ENCODE results near the gene CIB1.

- TF ChIP-seq, protein P1, sequence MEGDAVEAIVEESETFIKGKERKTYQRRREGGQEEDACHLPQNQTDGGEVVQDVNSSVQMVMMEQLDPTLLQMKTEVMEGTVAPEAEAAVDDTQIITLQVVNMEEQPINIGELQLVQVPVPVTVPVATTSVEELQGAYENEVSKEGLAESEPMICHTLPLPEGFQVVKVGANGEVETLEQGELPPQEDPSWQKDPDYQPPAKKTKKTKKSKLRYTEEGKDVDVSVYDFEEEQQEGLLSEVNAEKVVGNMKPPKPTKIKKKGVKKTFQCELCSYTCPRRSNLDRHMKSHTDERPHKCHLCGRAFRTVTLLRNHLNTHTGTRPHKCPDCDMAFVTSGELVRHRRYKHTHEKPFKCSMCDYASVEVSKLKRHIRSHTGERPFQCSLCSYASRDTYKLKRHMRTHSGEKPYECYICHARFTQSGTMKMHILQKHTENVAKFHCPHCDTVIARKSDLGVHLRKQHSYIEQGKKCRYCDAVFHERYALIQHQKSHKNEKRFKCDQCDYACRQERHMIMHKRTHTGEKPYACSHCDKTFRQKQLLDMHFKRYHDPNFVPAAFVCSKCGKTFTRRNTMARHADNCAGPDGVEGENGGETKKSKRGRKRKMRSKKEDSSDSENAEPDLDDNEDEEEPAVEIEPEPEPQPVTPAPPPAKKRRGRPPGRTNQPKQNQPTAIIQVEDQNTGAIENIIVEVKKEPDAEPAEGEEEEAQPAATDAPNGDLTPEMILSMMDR (IDR thresholded peaks at IDR 0.05): no peak
- TF ChIP-seq KDM5A (IDR thresholded peaks at IDR 0.05) (no peak), POLR2A (IDR thresholded peaks at IDR 0.05; ENCODE audit: low read length) (no peak), NFE2L2 (conservative IDR thresholded peaks at IDR 0.05; ENCODE audit: low read length) (no peak), USF2 (IDR thresholded peaks at IDR 0.05) (no peak), RCOR1 (IDR thresholded peaks at IDR 0.05; ENCODE audit: low read depth, low read length) (no peak), CBX8 (IDR thresholded peaks at IDR 0.05) (no peak), JUNB (IDR thresholded peaks at IDR 0.05) (no peak), RAD21 (conservative IDR thresholded peaks at IDR 0.05 in 1 of 2, IDR thresholded peaks at IDR 0.05 in 1 of 2) (no peak)
- TF ChIP-seq, protein P2, sequence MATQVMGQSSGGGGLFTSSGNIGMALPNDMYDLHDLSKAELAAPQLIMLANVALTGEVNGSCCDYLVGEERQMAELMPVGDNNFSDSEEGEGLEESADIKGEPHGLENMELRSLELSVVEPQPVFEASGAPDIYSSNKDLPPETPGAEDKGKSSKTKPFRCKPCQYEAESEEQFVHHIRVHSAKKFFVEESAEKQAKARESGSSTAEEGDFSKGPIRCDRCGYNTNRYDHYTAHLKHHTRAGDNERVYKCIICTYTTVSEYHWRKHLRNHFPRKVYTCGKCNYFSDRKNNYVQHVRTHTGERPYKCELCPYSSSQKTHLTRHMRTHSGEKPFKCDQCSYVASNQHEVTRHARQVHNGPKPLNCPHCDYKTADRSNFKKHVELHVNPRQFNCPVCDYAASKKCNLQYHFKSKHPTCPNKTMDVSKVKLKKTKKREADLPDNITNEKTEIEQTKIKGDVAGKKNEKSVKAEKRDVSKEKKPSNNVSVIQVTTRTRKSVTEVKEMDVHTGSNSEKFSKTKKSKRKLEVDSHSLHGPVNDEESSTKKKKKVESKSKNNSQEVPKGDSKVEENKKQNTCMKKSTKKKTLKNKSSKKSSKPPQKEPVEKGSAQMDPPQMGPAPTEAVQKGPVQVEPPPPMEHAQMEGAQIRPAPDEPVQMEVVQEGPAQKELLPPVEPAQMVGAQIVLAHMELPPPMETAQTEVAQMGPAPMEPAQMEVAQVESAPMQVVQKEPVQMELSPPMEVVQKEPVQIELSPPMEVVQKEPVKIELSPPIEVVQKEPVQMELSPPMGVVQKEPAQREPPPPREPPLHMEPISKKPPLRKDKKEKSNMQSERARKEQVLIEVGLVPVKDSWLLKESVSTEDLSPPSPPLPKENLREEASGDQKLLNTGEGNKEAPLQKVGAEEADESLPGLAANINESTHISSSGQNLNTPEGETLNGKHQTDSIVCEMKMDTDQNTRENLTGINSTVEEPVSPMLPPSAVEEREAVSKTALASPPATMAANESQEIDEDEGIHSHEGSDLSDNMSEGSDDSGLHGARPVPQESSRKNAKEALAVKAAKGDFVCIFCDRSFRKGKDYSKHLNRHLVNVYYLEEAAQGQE (IDR thresholded peaks at IDR 0.05): no peak
- TF ChIP-seq, protein P3, sequence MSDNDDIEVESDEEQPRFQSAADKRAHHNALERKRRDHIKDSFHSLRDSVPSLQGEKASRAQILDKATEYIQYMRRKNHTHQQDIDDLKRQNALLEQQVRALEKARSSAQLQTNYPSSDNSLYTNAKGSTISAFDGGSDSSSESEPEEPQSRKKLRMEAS (IDR thresholded peaks at IDR 0.05): no peak
- TF ChIP-seq, protein P4, sequence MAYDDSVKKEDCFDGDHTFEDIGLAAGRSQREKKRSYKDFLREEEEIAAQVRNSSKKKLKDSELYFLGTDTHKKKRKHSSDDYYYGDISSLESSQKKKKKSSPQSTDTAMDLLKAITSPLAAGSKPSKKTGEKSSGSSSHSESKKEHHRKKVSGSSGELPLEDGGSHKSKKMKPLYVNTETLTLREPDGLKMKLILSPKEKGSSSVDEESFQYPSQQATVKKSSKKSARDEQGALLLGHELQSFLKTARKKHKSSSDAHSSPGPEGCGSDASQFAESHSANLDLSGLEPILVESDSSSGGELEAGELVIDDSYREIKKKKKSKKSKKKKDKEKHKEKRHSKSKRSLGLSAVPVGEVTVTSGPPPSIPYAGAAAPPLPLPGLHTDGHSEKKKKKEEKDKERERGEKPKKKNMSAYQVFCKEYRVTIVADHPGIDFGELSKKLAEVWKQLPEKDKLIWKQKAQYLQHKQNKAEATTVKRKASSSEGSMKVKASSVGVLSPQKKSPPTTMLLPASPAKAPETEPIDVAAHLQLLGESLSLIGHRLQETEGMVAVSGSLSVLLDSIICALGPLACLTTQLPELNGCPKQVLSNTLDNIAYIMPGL (CRISPR knock-in tag; IDR thresholded peaks at IDR 0.05; ENCODE audit: borderline replicate concordance): no peak
Measured at GRCh38 chr15:90266485-90266884, 32.7 kb upstream of the CIB1 start.

Measured in A549 (cell line).